ENCODE measurements around the gene PABPN1. TPM values are rescaled to one million over a fixed set of nuclear protein-coding genes. Genes with fewer than 3 reads are reported as not detected.
A peak's percentile ranks its signal among the peaks of the same experiment; 100 is the strongest.

The PABPN1 gene
- total and polyA plus RNA-seq, 5 donors from 2014 or later, result 78.8 to 188 (median 93.3) TPM

- H3K27ac ChIP-seq (ENCODE audit: insufficient read depth, low read length, poor library complexity, severe bottlenecking), result peak overlapping the region; percentile 97
- Mint-ChIP-seq H3K4me3 (peak overlapping the region; percentile 66 to 100 (median 85)), H3K27me3 (peaks cover 22% of the 10 kb centered on the region)
These were observed 21.9 kb upstream of the PABPN1 start for GRCh38 chr14:23299211-23299957.

GRCh38 chr14:23299986-23300686, 21.1 kb upstream of the PABPN1 start:
- Histone ChIP-seq H3K4me3 (ENCODE audit: low read depth, low read length) (peak overlapping the region; percentile 92), H3K27me3 (ENCODE audit: control insufficient read depth, insufficient read depth, low read length) (no peaks in the 10 kb centered on the region), H3K27ac (ENCODE audit: insufficient read depth, low read length, poor library complexity, severe bottlenecking) (peak overlapping the region; percentile 97), H3K4me1 (ENCODE audit: control insufficient read depth, insufficient read depth, low read length, poor library complexity, severe bottlenecking) (peaks cover 36% of the 10 kb centered on the region), H3K9me3 (ENCODE audit: control insufficient read depth in 2 of 2, low read length in 2 of 2) (no peaks in the 10 kb centered on the region), H3K36me3 (ENCODE audit: control insufficient read depth, insufficient read depth, low read length) (peaks cover 3% of the 10 kb centered on the region)
- Mint-ChIP-seq H3K36me3 (peaks cover 3% of the 10 kb centered on the region), H3K27ac (peak overlapping the region; percentile 89 to 99 (median 97)), H3K27me3 (peaks cover 23% of the 10 kb centered on the region), H3K4me3 (peak overlapping the region; percentile 80 to 100 (median 89)), H3K4me1 (peaks cover 3 to 28% (median 12%) of the 10 kb centered on the region in 4 donors), H3K9me3 (no peaks in the 10 kb centered on the region)
- ATAC-seq (ENCODE audit: low read depth in 2 of 2) (no peak), DNase-seq (no peak)

More at GRCh38 chr14:23299211-23299957, 21.9 kb upstream of the PABPN1 start:
- Mint-ChIP-seq H3K36me3 (peaks cover 3% of the 10 kb centered on the region), H3K4me1 (peaks cover 7 to 34% (median 17%) of the 10 kb centered on the region in 4 donors), H3K27ac (peak overlapping the region; percentile 65 to 99 (median 89)), H3K9me3 (no peaks in the 10 kb centered on the region)
- no peak overlapping the region for H3K4me3 ChIP-seq (ENCODE audit: low read depth, low read length)
- DNase-seq (peak in 1 of 3 donors; percentile 47), ATAC-seq (ENCODE audit: low read depth in 2 of 2) (no peak)
- peaks cover 39% of the 10 kb centered on the region for H3K4me1 ChIP-seq (ENCODE audit: control insufficient read depth, insufficient read depth, low read length, poor library complexity, severe bottlenecking)
- H3K27me3 ChIP-seq (ENCODE audit: control insufficient read depth, insufficient read depth, low read length), result no peaks in the 10 kb centered on the region
- H3K36me3 ChIP-seq (ENCODE audit: control insufficient read depth, insufficient read depth, low read length), result peaks cover 3% of the 10 kb centered on the region
- no peaks in the 10 kb centered on the region for H3K9me3 ChIP-seq (ENCODE audit: control insufficient read depth in 2 of 2, low read length in 2 of 2)

- Histone ChIP-seq H3K27me3 (ENCODE audit: control insufficient read depth, insufficient read depth, low read length) (no peaks in the 10 kb centered on the region), H3K36me3 (ENCODE audit: control insufficient read depth, insufficient read depth, low read length) (peaks cover 3% of the 10 kb centered on the region), H3K4me1 (ENCODE audit: control insufficient read depth, insufficient read depth, low read length, poor library complexity, severe bottlenecking) (peaks cover 31% of the 10 kb centered on the region), H3K9me3 (ENCODE audit: control insufficient read depth in 2 of 2, low read length in 2 of 2) (no peaks in the 10 kb centered on the region), H3K4me3 (ENCODE audit: low read depth, low read length) (peak overlapping the region; percentile 92), H3K27ac (ENCODE audit: insufficient read depth, low read length, poor library complexity, severe bottlenecking) (peak overlapping the region; percentile 97)
- H3K4me3 Mint-ChIP-seq, result peak overlapping the region; percentile 80 to 100 (median 89)
- ATAC-seq (ENCODE audit: low read depth in 2 of 2), result no peak
- DNase-seq, result peak in 2 of 3 donors; percentile 26
- peaks cover 25% of the 10 kb centered on the region for H3K27me3 Mint-ChIP-seq
- no peaks in the 10 kb centered on the region for H3K9me3 Mint-ChIP-seq
- H3K27ac Mint-ChIP-seq, result peak overlapping the region; percentile 89 to 99 (median 97)
- H3K4me1 Mint-ChIP-seq, result peaks cover 0 to 24% (median 8%) of the 10 kb centered on the region in 4 donors
- H3K36me3 Mint-ChIP-seq, result peaks cover 3% of the 10 kb centered on the region
These were observed 20.5 kb upstream of the PABPN1 start for GRCh38 chr14:23300687-23301223.

- DNase-seq (peak; percentile 92 to 99 (median 97)), ATAC-seq (ENCODE audit: low read depth in 2 of 2) (peak; percentile 76 to 78)
- Histone ChIP-seq H3K4me1 (ENCODE audit: control insufficient read depth, insufficient read depth, low read length, poor library complexity, severe bottlenecking) (peaks cover 31% of the 10 kb centered on the region), H3K27me3 (ENCODE audit: control insufficient read depth, insufficient read depth, low read length) (no peaks in the 10 kb centered on the region), H3K27ac (ENCODE audit: insufficient read depth, low read length, poor library complexity, severe bottlenecking) (peak overlapping the region; percentile 97), H3K4me3 (ENCODE audit: low read depth, low read length) (no peak overlapping the region), H3K9me3 (ENCODE audit: control insufficient read depth in 2 of 2, low read length in 2 of 2) (no peaks in the 10 kb centered on the region), H3K36me3 (ENCODE audit: control insufficient read depth, insufficient read depth, low read length) (peaks cover 3% of the 10 kb centered on the region)
- Mint-ChIP-seq H3K4me1 (peaks cover 3 to 24% (median 8%) of the 10 kb centered on the region in 4 donors), H3K27me3 (peaks cover 31% of the 10 kb centered on the region), H3K27ac (peak overlapping the region; percentile 97 to 99 (median 97)), H3K9me3 (no peaks in the 10 kb centered on the region), H3K4me3 (peak overlapping the region; percentile 80 to 100 (median 94)), H3K36me3 (peaks cover 3% of the 10 kb centered on the region)
These were observed 19.8 kb upstream of the PABPN1 start for GRCh38 chr14:23301288-23301968.

GRCh38 chr14:23301969-23302289, 19.3 kb upstream of the PABPN1 start:
- no peaks in the 10 kb centered on the region for H3K9me3 ChIP-seq (ENCODE audit: control insufficient read depth in 2 of 2, low read length in 2 of 2)
- Mint-ChIP-seq H3K36me3 (peaks cover 3% of the 10 kb centered on the region), H3K27ac (peak overlapping the region; percentile 96 to 99 (median 97)), H3K4me3 (peak overlapping the region; percentile 80 to 100 (median 93)), H3K9me3 (no peaks in the 10 kb centered on the region), H3K4me1 (peaks cover under 1 to 24% (median 8%) of the 10 kb centered on the region in 4 donors), H3K27me3 (peaks cover 33% of the 10 kb centered on the region)
- peaks cover 31% of the 10 kb centered on the region for H3K4me1 ChIP-seq (ENCODE audit: control insufficient read depth, insufficient read depth, low read length, poor library complexity, severe bottlenecking)
- no peak overlapping the region for H3K4me3 ChIP-seq (ENCODE audit: low read depth, low read length)
- no peaks in the 10 kb centered on the region for H3K27me3 ChIP-seq (ENCODE audit: control insufficient read depth, insufficient read depth, low read length)
- peak overlapping the region; percentile 97 for H3K27ac ChIP-seq (ENCODE audit: insufficient read depth, low read length, poor library complexity, severe bottlenecking)
- H3K36me3 ChIP-seq (ENCODE audit: control insufficient read depth, insufficient read depth, low read length), result peaks cover 3% of the 10 kb centered on the region
- ATAC-seq (ENCODE audit: low read depth in 2 of 2) (peak; percentile 13), DNase-seq (peak in 1 of 3 donors; percentile 82)

GRCh38 chr14:23302290-23303225, 18.7 kb upstream of the PABPN1 start, which contains the start of gene PPP1R3E:
PPP1R3E (minus strand) TSS chr14:23302859; CDS start chr14:23302576, 283 bp downstream.
- no peaks in the 10 kb centered on the region for H3K9me3 ChIP-seq (ENCODE audit: control insufficient read depth in 2 of 2, low read length in 2 of 2)
- DNase-seq (peak; percentile 85 to 95 (median 86)), ATAC-seq (ENCODE audit: low read depth in 2 of 2) (peak; percentile 46 to 52)
- Mint-ChIP-seq H3K27me3 (peaks cover 39% of the 10 kb centered on the region), H3K36me3 (peaks cover 5% of the 10 kb centered on the region), H3K9me3 (peaks cover 0 to 1% (median 0%) of the 10 kb centered on the region in 7 donors), H3K4me1 (peaks cover 0 to 24% (median 7%) of the 10 kb centered on the region in 4 donors), H3K4me3 (peak within 1 kb of the TSS; percentile 96 to 100 (median 99)), H3K27ac (peak within 1 kb of the TSS; percentile 99 to 100 (median 99))
- peak within 1 kb of the TSS; percentile 97 for H3K27ac ChIP-seq (ENCODE audit: insufficient read depth, low read length, poor library complexity, severe bottlenecking)
- H3K27me3 ChIP-seq (ENCODE audit: control insufficient read depth, insufficient read depth, low read length), result no peaks in the 10 kb centered on the region
- H3K4me3 ChIP-seq (ENCODE audit: low read depth, low read length), result peak within 1 kb of the TSS; percentile 83
- H3K4me1 ChIP-seq (ENCODE audit: control insufficient read depth, insufficient read depth, low read length, poor library complexity, severe bottlenecking), result peaks cover 31% of the 10 kb centered on the region
- H3K36me3 ChIP-seq (ENCODE audit: control insufficient read depth, insufficient read depth, low read length), result peaks cover 3% of the 10 kb centered on the region
